Activated T-cell treated with anti-CD3 and anti-CD28 coated beads, Interleukin-2, amount 50 U/mL, for 1 hour (primary cell): ENCODE data around the gene PHC3.

Experiments used
- DNase-seq: peaks from one replicate; pipeline ENCODE4 v3.0.0-alpha.2; 2020

PHC3 gene

GRCh38 chr3:170189398-170190256 is 8.1 kb upstream of the PHC3 start:
- DNase-seq: no peak

- DNase-seq: peak; percentile 25
Measured at GRCh38 chr3:170180079-170180907, 1.2 kb downstream of the PHC3 start.

GRCh38 chr3:170179432-170179831 is 2.1 kb downstream of the PHC3 start:
- no peak for DNase-seq

- DNase-seq: peak; percentile 31
Measured at GRCh38 chr3:170178651-170179050, 2.9 kb downstream of the PHC3 start.

GRCh38 chr3:170171563-170171962 is 10.0 kb downstream of the PHC3 start:
- DNase-seq: no peak

- DNase-seq: no peak
Measured at GRCh38 chr3:170164717-170165116, 16.8 kb downstream of the PHC3 start.

GRCh38 chr3:170163956-170164645 is 17.4 kb downstream of the PHC3 start:
- DNase-seq: no peak

- DNase-seq: no peak
Measured at GRCh38 chr3:170162630-170163029, 18.9 kb downstream of the PHC3 start.

GRCh38 chr3:170162052-170162451 is 19.5 kb downstream of the PHC3 start:
- DNase-seq: no peak

- no peak for DNase-seq
Measured at GRCh38 chr3:170159933-170160332, 21.6 kb downstream of the PHC3 start.

GRCh38 chr3:170159459-170159858 is 22.1 kb downstream of the PHC3 start:
- DNase-seq: no peak

GRCh38 chr3:170155604-170156003 is 25.9 kb downstream of the PHC3 start:
- no peak for DNase-seq

- DNase-seq: no peak
Measured at GRCh38 chr3:170154569-170155143, 26.9 kb downstream of the PHC3 start.

- no peak for DNase-seq
Measured at GRCh38 chr3:170154084-170154483, 27.4 kb downstream of the PHC3 start.

GRCh38 chr3:170151536-170151935 is 30.0 kb downstream of the PHC3 start:
- no peak for DNase-seq

GRCh38 chr3:170149016-170149415 is 32.5 kb downstream of the PHC3 start:
- DNase-seq: no peak

GRCh38 chr3:170145278-170145677 is 36.3 kb downstream of the PHC3 start:
- no peak for DNase-seq

- no peak for DNase-seq
Measured at GRCh38 chr3:170144437-170144843, 37.1 kb downstream of the PHC3 start.

GRCh38 chr3:170142373-170142772 is 39.2 kb downstream of the PHC3 start:
- DNase-seq: no peak

- no peak for DNase-seq
Measured at GRCh38 chr3:170137986-170138385, 43.5 kb downstream of the PHC3 start.

GRCh38 chr3:170132335-170132734 is 49.2 kb downstream of the PHC3 start:
- DNase-seq: no peak

GRCh38 chr3:170130532-170130931 is 51.0 kb downstream of the PHC3 start:
- no peak for DNase-seq

- no peak for DNase-seq
Measured at GRCh38 chr3:170128977-170129431, 52.5 kb downstream of the PHC3 start.
